Measurements from ENCODE around the gene PTPRK.

Gene PTPRK

GRCh38 chr6:128520436-128521281 lies at the start of gene PTPRK:
TSS of gene PTPRK (minus strand) at chr6:128520599. CDS start at chr6:128520358, 241 bp downstream.
- H3K4me3 ChIP-seq (ENCODE audit: low read depth, low read length) = peak within 1 kb of the TSS; percentile 49
- peak; percentile 12 for DNase-seq (ENCODE audit: low read depth)
- TF ChIP-seq CTCF (IDR thresholded peaks at IDR 0.05; ENCODE audit: low read depth, low read length, missing control alignments) = peak; percentile 34

- TF ChIP-seq CTCF (IDR thresholded peaks at IDR 0.05; ENCODE audit: low read depth, low read length, missing control alignments) = no peak
- H3K4me3 ChIP-seq (ENCODE audit: low read depth, low read length) = no peak overlapping the region
- no peak for DNase-seq (ENCODE audit: low read depth)
Measured at GRCh38 chr6:128567029-128567428, 46.6 kb upstream of the PTPRK start.

GRCh38 chr6:128560966-128561365 lies 40.6 kb upstream of the PTPRK start:
- no peak overlapping the region for H3K4me3 ChIP-seq (ENCODE audit: low read depth, low read length)
- no peak for DNase-seq (ENCODE audit: low read depth)
- TF ChIP-seq CTCF (IDR thresholded peaks at IDR 0.05; ENCODE audit: low read depth, low read length, missing control alignments) = no peak

- no peak for DNase-seq (ENCODE audit: low read depth)
- H3K4me3 ChIP-seq (ENCODE audit: low read depth, low read length) = no peak overlapping the region
- TF ChIP-seq CTCF (IDR thresholded peaks at IDR 0.05; ENCODE audit: low read depth, low read length, missing control alignments) = no peak
Measured at GRCh38 chr6:128558924-128559323, 38.5 kb upstream of the PTPRK start.

- H3K4me3 ChIP-seq (ENCODE audit: low read depth, low read length) = no peak overlapping the region
- no peak for DNase-seq (ENCODE audit: low read depth)
- no peak for TF ChIP-seq CTCF (IDR thresholded peaks at IDR 0.05; ENCODE audit: low read depth, low read length, missing control alignments)
Measured at GRCh38 chr6:128558021-128558420, 37.6 kb upstream of the PTPRK start.

- H3K4me3 ChIP-seq (ENCODE audit: low read depth, low read length) = no peak overlapping the region
- no peak for TF ChIP-seq CTCF (IDR thresholded peaks at IDR 0.05; ENCODE audit: low read depth, low read length, missing control alignments)
- DNase-seq (ENCODE audit: low read depth) = no peak
Measured at GRCh38 chr6:128557081-128557480, 36.7 kb upstream of the PTPRK start.

- no peak for TF ChIP-seq CTCF (IDR thresholded peaks at IDR 0.05; ENCODE audit: low read depth, low read length, missing control alignments)
- DNase-seq (ENCODE audit: low read depth) = no peak
- no peak overlapping the region for H3K4me3 ChIP-seq (ENCODE audit: low read depth, low read length)
Measured at GRCh38 chr6:128554302-128554701, 33.9 kb upstream of the PTPRK start.
